SK-N-SH (cell line): ENCODE data around the gene MAP4K3. TPM values are rescaled to one million over a fixed set of nuclear protein-coding genes. Genes with fewer than 3 reads are reported as not detected.

Source experiments
- CTCF ChIA-PET: fragments of 300-600, 350-600 bp; formaldehyde crosslinking; extraction: SDS; loops from one replicate; lab custom pipeline; 2021; lab: Yijun Ruan, JAX
- POLR2A ChIA-PET: fragments of 350-600 bp; sonication (Branson Sonifier 250); formaldehyde crosslinking; extraction: SDS; loops from one replicate; lab custom pipeline; 2020; ENCODE audit warnings: antibody characterized with exemption, inconsistent platforms; lab: Yijun Ruan, JAX
- DNase-seq: peaks from one replicate; pipeline ENCODE4 v3.0.0; 2012
- H2AFZ ChIP-seq: fragments of 200-600 bp; sonication (generic); 2 replicates; pipeline ENCODE4 v1.8.1; 2016; ENCODE audit warnings: antibody characterized with exemption, mild to moderate bottlenecking, low read depth
- H3F3A ChIP-seq: fragments of 200-600 bp; sonication (generic); replicated peaks from 2 replicates; pipeline ENCODE3; 2016; ENCODE audit warnings: antibody characterized with exemption, mild to moderate bottlenecking; ENCODE audit not compliant: insufficient read depth
- H3K27ac ChIP-seq, 2 experiments: fragments of 200-500 bp in 1 of 2; fragments of 200-600 bp in 1 of 2; sonication (Bioruptor generic) in 1 of 2; sonication (generic), shearing (Covaris generic) in 1 of 2; 2 replicates each; pipeline versions ENCODE4 v1.5.1 to v1.6.1; 2014 to 2016; ENCODE audit warnings: low read depth in 2 of 2, inconsistent platforms in 1 of 2, low read length in 1 of 2, mild to moderate bottlenecking in 1 of 2, mixed read lengths in 1 of 2
- H3K27me3 ChIP-seq: fragments of 200-600 bp; sonication (generic), shearing (Covaris generic); 2 replicates; pipeline ENCODE4 v1.6.1; 2016; ENCODE audit warnings: mixed run types; ENCODE audit not compliant: insufficient read depth
- H3K36me3 ChIP-seq, 2 experiments: fragments of 200-500 bp in 1 of 2; fragments of 200-600 bp in 1 of 2; sonication (Bioruptor generic) in 1 of 2; sonication (generic) in 1 of 2; replicated peaks in 1 of 2; 2 replicates each; pipeline versions ENCODE3 to v1.5.1; 2014 to 2016; ENCODE audit warnings: low read length in 1 of 2, mild to moderate bottlenecking in 1 of 2; ENCODE audit not compliant: insufficient read depth in 2 of 2, control insufficient read depth in 1 of 2
- H3K4me1 ChIP-seq, 2 experiments: fragments of 200-500 bp in 1 of 2; fragments of 200-600 bp in 1 of 2; sonication (Bioruptor generic) in 1 of 2; sonication (generic), shearing (Covaris generic) in 1 of 2; 2 replicates each; pipeline versions ENCODE4 v1.5.1 to v1.6.1; 2014 to 2016; ENCODE audit warnings: low read depth in 1 of 2, low read length in 1 of 2, mixed run types in 1 of 2; ENCODE audit not compliant: insufficient read depth in 2 of 2, control insufficient read depth in 1 of 2
- H3K4me2 ChIP-seq: fragments of 200-600 bp; sonication (generic), shearing (Covaris generic); 2 replicates; pipeline ENCODE4 v1.6.1; 2017; ENCODE audit warnings: mixed run types
- H3K4me3 ChIP-seq, 2 experiments: fragments of 200-500 bp in 1 of 2; fragments of 200-600 bp in 1 of 2; sonication (Bioruptor generic) in 1 of 2; sonication (generic), shearing (Covaris generic) in 1 of 2; 2 replicates each; pipeline versions ENCODE4 v1.5.1 to v1.8.1; 2014 to 2016; ENCODE audit warnings: low read depth in 2 of 2, inconsistent platforms in 1 of 2, low read length in 1 of 2, mild to moderate bottlenecking in 1 of 2, mixed read lengths in 1 of 2, moderate library complexity in 1 of 2
- H3K79me2 ChIP-seq: fragments of 200-600 bp; sonication (generic); 2 replicates; pipeline ENCODE4 v1.8.1; 2017; ENCODE audit warnings: mild to moderate bottlenecking; ENCODE audit not compliant: insufficient read depth
- H3K9ac ChIP-seq: fragments of 200-600 bp; sonication (generic); 2 replicates; pipeline ENCODE4 v1.6.1; 2017; ENCODE audit warnings: mixed run types
- H3K9me2 ChIP-seq: fragments of 200-600 bp; sonication (generic); 2 replicates; pipeline ENCODE4 v1.6.1; 2017; ENCODE audit warnings: mixed run types
- H3K9me3 ChIP-seq: fragments of 200-600 bp; sonication (generic); 2 replicates; pipeline ENCODE4 v1.6.1; 2017; ENCODE audit warnings: mixed run types, mild to moderate bottlenecking, moderate library complexity
- H4K20me1 ChIP-seq: fragments of 200-600 bp; sonication (generic); 2 replicates; pipeline ENCODE4 v1.6.1; 2017; ENCODE audit warnings: mild to moderate bottlenecking, mixed run types; ENCODE audit not compliant: insufficient read depth
- CHD2 ChIP-seq: fragments of 150-350 bp; IDR thresholded peaks from 2 replicates; pipeline ENCODE4 v1.6.1; 2018; ENCODE audit warnings: low read length; ENCODE audit not compliant: partially characterized antibody
- ELF1 ChIP-seq: IDR thresholded peaks from 2 replicates; pipeline ENCODE4 v1.4.0; 2012
- EP300 ChIP-seq, 2 experiments: IDR thresholded peaks; 2 replicates each; pipeline versions ENCODE4 v1.4.0 to v1.6.1; 2012; ENCODE audit warnings: borderline replicate concordance in 1 of 2, low read depth in 1 of 2, low read length in 1 of 2
- EZH2phosphoT487 ChIP-seq: fragments of 200-600 bp; sonication (generic); IDR thresholded peaks from 2 replicates; pipeline ENCODE4 v1.6.1; 2017; ENCODE audit warnings: low read depth, mixed run types, mild to moderate bottlenecking, antibody characterized with exemption, moderate library complexity, borderline replicate concordance
- JUND ChIP-seq: IDR thresholded peaks from 2 replicates; pipeline ENCODE4 v1.4.0; 2012
- MXI1 ChIP-seq: IDR thresholded peaks from 2 replicates; pipeline ENCODE4 v1.6.1; 2012; ENCODE audit warnings: mild to moderate bottlenecking, low read depth, low read length, improper control_type of control experiment
- NFIC ChIP-seq: IDR thresholded peaks from 2 replicates; pipeline ENCODE4 v1.4.0; 2012; ENCODE audit warnings: borderline replicate concordance
- POLR2AphosphoS5 ChIP-seq: IDR thresholded peaks from 2 replicates; pipeline ENCODE4 v1.6.1; 2012; ENCODE audit warnings: low read depth, low read length
- RCOR1 ChIP-seq: fragments of 150-350 bp; IDR thresholded peaks from 2 replicates; pipeline ENCODE4 v1.6.1; 2017; ENCODE audit warnings: antibody characterized with exemption, low read length
- RFX5 ChIP-seq: IDR thresholded peaks from 2 replicates; pipeline ENCODE4 v1.6.1; 2012; ENCODE audit warnings: mild to moderate bottlenecking, improper control_type of control experiment, low read length
- RXRA ChIP-seq: IDR thresholded peaks from 2 replicates; pipeline ENCODE4 v1.4.0; 2012; ENCODE audit warnings: low read depth, mild to moderate bottlenecking, borderline replicate concordance
- TAF1 ChIP-seq: IDR thresholded peaks from 2 replicates; pipeline ENCODE4 v1.6.1; 2012; ENCODE audit warnings: low read depth, mild to moderate bottlenecking, low read length, moderate library complexity, borderline replicate concordance
- TCF12 ChIP-seq: IDR thresholded peaks from 2 replicates; pipeline ENCODE4 v1.4.0; 2012
- YY1 ChIP-seq: IDR thresholded peaks from 2 replicates; pipeline ENCODE4 v1.4.0; 2012; ENCODE audit warnings: low read depth, mild to moderate bottlenecking
- WGBS: methylation state at CpG from one replicate; pipeline ENCODE4 v1.1.6; 2017; ENCODE audit warnings: low lambda C conversion rate; 5-methylcytosine and 5-hydroxymethylcytosine counted together
- polyA plus RNA-seq, 3 experiments: library from polyadenylated mRNA; depleted of rRNA; stranded (reverse); fragments of >200 nt; gene quantifications; 2 replicates each; pipeline ENCODE4 v1.2.3, GENCODE V29; 2012
- TF ChIP-seq, protein P1 (sequence below): IDR thresholded peaks from 2 replicates; pipeline ENCODE4 v1.4.0; 2012; ENCODE audit warnings: low read depth, borderline replicate concordance
- TF ChIP-seq, protein P2 (sequence below): IDR thresholded peaks from 2 replicates; pipeline ENCODE4 v1.4.0; 2012; ENCODE audit warnings: low read depth
- TF ChIP-seq, protein P3 (sequence below): IDR thresholded peaks from 2 replicates; pipeline ENCODE4; 2012
- TF ChIP-seq, protein P4 (sequence below): fragments of 150-350 bp; IDR thresholded peaks from 2 replicates; pipeline ENCODE4 v1.6.1; 2016; ENCODE audit warnings: mild to moderate bottlenecking, low read depth, low read length

MAP4K3 gene
- polyA plus RNA-seq, 1 of the 3 experiments (the other 2 are of a cell fraction) = 8.8 TPM

DNA sequence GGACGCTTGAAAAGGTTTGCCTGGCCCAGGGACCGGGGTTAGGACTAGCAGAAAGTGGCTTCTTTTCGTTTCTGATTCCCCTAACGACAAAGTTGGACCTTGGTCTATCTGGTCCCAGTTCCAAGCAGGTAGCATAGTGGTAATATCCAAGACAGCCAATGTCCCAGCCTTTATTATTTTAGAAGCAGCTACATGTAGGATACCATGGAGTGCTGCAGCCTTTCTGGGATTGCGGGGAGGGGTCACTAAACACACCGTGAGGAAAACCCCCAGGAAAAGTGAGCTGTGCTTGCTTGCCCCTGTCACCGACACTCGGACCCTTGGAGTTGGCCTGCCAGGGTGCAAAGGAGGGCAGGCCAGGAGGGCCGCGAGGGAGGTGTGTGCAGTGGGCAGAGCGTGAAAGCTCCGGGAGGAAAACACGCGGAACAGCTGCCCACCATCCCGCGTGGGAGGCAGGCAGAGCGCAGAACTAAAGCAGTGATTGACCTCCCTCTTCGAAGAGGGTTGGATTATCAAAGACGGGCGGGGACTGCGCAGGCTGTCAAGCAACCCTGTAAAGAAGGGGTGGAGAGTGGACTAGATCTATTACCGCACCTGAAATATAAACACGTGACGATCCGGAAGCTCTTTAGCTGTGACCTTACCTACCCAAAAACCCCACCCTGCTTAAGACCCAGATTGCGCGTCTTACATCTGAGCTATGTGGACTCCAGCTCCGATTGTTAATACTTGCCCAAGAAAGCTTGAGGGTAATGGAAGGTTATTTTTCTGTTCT lies 624 bp upstream of the MAP4K3 start:
- POLR2A ChIA-PET = interaction anchor here (1.2 kb wide), 1 partner anchor 317 kb away, joined by 3 read pairs; the partner anchor contains the start of gene SOS1

DNA sequence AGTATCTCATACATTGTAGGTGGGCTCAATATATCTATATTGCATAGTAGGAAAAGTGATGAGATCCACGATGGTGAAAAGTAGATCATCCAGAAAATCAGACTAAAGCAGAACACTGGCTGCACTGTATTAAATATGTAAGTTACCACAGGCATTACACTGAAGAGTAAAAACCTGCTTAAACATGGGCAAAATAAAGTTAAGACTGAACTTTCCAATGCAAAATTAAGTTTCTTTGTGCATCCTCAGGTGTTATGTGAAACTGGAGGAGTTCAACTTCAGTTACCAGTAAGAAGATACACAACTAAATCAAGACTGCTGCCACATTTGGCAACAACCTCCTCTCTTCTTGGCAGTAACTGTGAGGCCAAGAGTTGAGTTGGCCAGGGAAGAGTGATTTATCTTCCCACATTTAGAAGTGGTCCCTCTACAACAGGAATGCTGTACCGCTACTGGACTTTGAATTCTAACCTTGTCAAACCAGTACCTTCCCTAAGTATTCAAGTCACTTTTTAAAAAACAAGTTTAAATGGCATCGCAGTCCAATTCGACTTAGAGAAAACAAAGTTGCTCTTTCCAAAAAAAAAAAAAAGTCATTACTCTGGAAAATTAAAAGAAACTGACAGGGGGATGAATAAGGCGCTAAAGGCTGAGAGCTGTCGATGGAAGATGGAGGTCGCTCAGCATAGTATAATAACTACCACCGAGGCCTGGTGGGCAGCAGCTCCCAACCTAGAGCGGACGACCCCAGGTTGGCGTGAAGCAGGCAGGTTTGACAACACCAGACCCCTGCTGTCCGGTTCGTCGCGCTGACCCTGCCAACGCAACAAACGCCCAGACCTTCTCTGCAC lies 1.1 kb downstream of the MAP4K3 start:
- peak; percentile 73 for DNase-seq
- H2AFZ ChIP-seq = peak overlapping the region; percentile 67; the same call in 1 of the 2 replicates
- WGBS = 2% methylated on average over 10 of the region's 17 CpGs

More for the DNA sequence above, 624 bp upstream of the MAP4K3 start:
- Histone ChIP-seq H4K20me1 (peaks cover 35% of the 10 kb centered on the region), H3K9me2 (no peaks in the 10 kb centered on the region), H3K4me2 (peak overlapping the region; percentile 84), H3K9me3 (no peaks in the 10 kb centered on the region), H3K9ac (peak overlapping the region; percentile 83), H3K27me3 (no peaks in the 10 kb centered on the region), H3K36me3 (no peaks in the 10 kb centered on the region), H3K4me1 (peaks cover 25 to 36% of the 10 kb centered on the region in 2 experiments), H3K4me3 (peak overlapping the region; percentile 78 to 99), H2AFZ (peak overlapping the region; percentile 91), H3K27ac (peak overlapping the region; percentile 77 to 87), H3K79me2 (peaks cover 54% of the 10 kb centered on the region), H3F3A (peaks cover 15% of the 10 kb centered on the region)
- peak; percentile 63 for DNase-seq
- CTCF ChIA-PET = interaction anchor here (0.8 to 3.0 kb wide), 4 partner anchors 9 to 208 kb away, joined by 3 to 25 read pairs (median 4); no protein-coding TSS in a partner anchor
- TF ChIP-seq, protein P1, sequence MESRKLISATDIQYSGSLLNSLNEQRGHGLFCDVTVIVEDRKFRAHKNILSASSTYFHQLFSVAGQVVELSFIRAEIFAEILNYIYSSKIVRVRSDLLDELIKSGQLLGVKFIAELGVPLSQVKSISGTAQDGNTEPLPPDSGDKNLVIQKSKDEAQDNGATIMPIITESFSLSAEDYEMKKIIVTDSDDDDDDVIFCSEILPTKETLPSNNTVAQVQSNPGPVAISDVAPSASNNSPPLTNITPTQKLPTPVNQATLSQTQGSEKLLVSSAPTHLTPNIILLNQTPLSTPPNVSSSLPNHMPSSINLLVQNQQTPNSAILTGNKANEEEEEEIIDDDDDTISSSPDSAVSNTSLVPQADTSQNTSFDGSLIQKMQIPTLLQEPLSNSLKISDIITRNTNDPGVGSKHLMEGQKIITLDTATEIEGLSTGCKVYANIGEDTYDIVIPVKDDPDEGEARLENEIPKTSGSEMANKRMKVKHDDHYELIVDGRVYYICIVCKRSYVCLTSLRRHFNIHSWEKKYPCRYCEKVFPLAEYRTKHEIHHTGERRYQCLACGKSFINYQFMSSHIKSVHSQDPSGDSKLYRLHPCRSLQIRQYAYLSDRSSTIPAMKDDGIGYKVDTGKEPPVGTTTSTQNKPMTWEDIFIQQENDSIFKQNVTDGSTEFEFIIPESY = no peak
- TF ChIP-seq, protein P2, sequence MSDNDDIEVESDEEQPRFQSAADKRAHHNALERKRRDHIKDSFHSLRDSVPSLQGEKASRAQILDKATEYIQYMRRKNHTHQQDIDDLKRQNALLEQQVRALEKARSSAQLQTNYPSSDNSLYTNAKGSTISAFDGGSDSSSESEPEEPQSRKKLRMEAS = 0 out of 2 replicates have a peak, but pooled peaks have one; percentile 11
- WGBS = 20% methylated on average over 27 of the region's 28 CpGs

More for the DNA sequence above, 1.1 kb downstream of the MAP4K3 start:
- Histone ChIP-seq H3K9me3 (no peaks in the 10 kb centered on the region), H3K27me3 (no peaks in the 10 kb centered on the region), H3K36me3 (no peaks in the 10 kb centered on the region), H3K4me2 (peak overlapping the region; percentile 88), H3K9me2 (no peaks in the 10 kb centered on the region), H3F3A (peaks cover 15% of the 10 kb centered on the region), H3K4me3 (peak overlapping the region; percentile 78 to 99), H3K27ac (peak overlapping the region; percentile 77 to 91), H3K4me1 (peaks cover 30 to 44% of the 10 kb centered on the region in 2 experiments), H3K9ac (peak overlapping the region; percentile 83), H3K79me2 (peaks cover 71% of the 10 kb centered on the region), H4K20me1 (peaks cover 52% of the 10 kb centered on the region)
- TF ChIP-seq, protein P3, sequence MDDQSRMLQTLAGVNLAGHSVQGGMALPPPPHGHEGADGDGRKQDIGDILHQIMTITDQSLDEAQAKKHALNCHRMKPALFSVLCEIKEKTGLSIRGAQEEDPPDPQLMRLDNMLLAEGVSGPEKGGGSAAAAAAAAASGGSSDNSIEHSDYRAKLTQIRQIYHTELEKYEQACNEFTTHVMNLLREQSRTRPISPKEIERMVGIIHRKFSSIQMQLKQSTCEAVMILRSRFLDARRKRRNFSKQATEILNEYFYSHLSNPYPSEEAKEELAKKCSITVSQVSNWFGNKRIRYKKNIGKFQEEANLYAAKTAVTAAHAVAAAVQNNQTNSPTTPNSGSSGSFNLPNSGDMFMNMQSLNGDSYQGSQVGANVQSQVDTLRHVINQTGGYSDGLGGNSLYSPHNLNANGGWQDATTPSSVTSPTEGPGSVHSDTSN = peak; percentile 88
- no peak for TF ChIP-seq JUND
- TF ChIP-seq CHD2 = no peak
- no peak for TF ChIP-seq ELF1
- TF ChIP-seq, protein P4, sequence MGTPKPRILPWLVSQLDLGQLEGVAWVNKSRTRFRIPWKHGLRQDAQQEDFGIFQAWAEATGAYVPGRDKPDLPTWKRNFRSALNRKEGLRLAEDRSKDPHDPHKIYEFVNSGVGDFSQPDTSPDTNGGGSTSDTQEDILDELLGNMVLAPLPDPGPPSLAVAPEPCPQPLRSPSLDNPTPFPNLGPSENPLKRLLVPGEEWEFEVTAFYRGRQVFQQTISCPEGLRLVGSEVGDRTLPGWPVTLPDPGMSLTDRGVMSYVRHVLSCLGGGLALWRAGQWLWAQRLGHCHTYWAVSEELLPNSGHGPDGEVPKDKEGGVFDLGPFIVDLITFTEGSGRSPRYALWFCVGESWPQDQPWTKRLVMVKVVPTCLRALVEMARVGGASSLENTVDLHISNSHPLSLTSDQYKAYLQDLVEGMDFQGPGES = no peak
- TF ChIP-seq RFX5 = no peak
- TF ChIP-seq TAF1 = no peak
- peak in 1 of 2 experiments; percentile 27; a peak in 1 of 4 replicates for TF ChIP-seq EP300 (IDR thresholded peaks at IDR 0.05; ENCODE audit: borderline replicate concordance in 1 of 2, low read depth in 1 of 2, low read length in 1 of 2)
- TF ChIP-seq POLR2AphosphoS5 = no peak
- TF ChIP-seq EZH2phosphoT487 = no peak
- TF ChIP-seq, protein P2 = peak; percentile 49; the same call in 1 of the 2 replicates
- TF ChIP-seq TCF12 = peak; percentile 32; the same call in 1 of the 2 replicates
- peak; percentile 85 for TF ChIP-seq NFIC
- TF ChIP-seq RXRA = peak; percentile 41; the same call in 1 of the 2 replicates
- TF ChIP-seq MXI1 = no peak
- TF ChIP-seq YY1 = no peak
- TF ChIP-seq RCOR1 = no peak
- ChIA-PET CTCF (interaction anchor here (0.7 to 4.7 kb wide), 4 partner anchors 13 to 56 kb away, joined by 3 to 25 read pairs (median 12); no protein-coding TSS in a partner anchor), POLR2A (interaction anchor here (0.6 to 1.3 kb wide), 3 partner anchors 13 to 721 kb away, joined by 3 to 4 read pairs (median 3); no protein-coding TSS in a partner anchor)
